Measurements from ENCODE around the gene LMAN2. TPM values are rescaled to one million over a fixed set of nuclear protein-coding genes. Genes with fewer than 3 reads are reported as not detected.
A peak's percentile ranks its signal among the peaks of the same experiment; 100 is the strongest.

LMAN2 gene
- total RNA-seq, 1 experiment from 2014 or later: 128 TPM

DNA sequence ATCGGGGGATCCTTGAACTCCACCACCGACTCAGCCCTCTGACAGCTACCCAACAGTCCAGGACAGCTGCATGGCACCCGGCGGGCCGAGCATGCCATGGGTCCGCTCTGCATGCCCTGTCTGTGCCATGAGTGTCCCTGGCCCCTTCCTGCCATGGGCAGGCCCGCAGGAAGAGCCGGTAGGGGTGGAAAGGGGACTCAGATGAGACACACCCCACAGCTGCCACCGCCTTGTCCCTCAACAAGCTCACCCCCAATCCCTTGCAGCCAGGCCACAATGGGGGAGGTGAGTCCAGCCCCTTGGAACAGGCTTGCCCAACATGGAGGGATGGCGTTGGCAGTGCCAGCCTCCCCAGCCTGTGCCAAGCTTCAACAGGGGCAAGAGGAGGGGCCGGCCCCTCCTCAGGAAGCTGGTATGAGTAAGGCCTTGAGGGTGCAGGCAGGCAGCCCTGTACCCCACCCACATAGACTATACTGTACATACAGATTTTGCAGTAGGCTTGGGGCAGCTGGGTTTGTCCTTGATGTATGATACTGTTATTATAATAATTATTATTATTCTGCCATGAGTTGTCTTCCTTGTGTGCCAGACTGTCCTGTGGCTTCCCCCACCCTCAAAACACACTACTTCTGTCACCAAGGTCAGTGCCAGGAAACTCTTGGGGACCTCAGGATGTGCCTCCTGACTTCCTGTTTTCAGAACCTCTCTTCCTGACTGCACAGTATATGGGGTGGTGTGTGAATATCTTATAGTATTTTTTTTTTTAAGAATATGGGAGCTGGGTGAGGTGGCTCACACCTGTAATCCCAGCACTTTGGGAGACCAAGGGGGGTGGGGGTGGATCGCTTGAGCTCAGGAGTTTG, 20.8 kb upstream of the LMAN2 start:
- no peaks in the 10 kb centered on the region for H3K27me3 ChIP-seq (ENCODE audit: insufficient read depth, low read length)
- H3K4me1 ChIP-seq (ENCODE audit: control insufficient read depth in 1 of 2, insufficient read depth in 2 of 2, low read length in 2 of 2): peaks cover 18 to 39% of the 10 kb centered on the region in 2 experiments
- intact Hi-C loops (cut with micrococcal nuclease): no loop called here
- H3K36me3 ChIP-seq (ENCODE audit: control insufficient read depth in 1 of 2, insufficient read depth in 2 of 2, low read length in 2 of 2): no peaks in the 10 kb centered on the region
- H2AFZ ChIP-seq (ENCODE audit: low read depth, low read length, poor library complexity, severe bottlenecking): no peak overlapping the region
- CTCF ChIA-PET: interaction anchor here (1.8 to 3.3 kb wide), 5 partner anchors 11 to 259 kb away, joined by 9 to 50 read pairs (median 14); no protein-coding TSS in a partner anchor
- H3K9me2 ChIP-seq (ENCODE audit: insufficient read depth): no peaks in the 10 kb centered on the region
- no peaks in the 10 kb centered on the region for H3K9me3 ChIP-seq (ENCODE audit: control insufficient read depth in 1 of 2, insufficient read depth in 1 of 2, low read depth in 1 of 2, low read length in 2 of 2)
- H3K4me2 ChIP-seq (ENCODE audit: low read length): peak overlapping the region; percentile 97
- ATAC-seq (no peak), DNase-seq (ENCODE audit: low read depth, low spot score) (no peak)
- H3K4me3 ChIP-seq (replicated peaks in 1 of 2; ENCODE audit: low read depth in 1 of 2, low read length in 2 of 2): peak overlapping the region in 1 of 2 experiments; percentile 74; a peak in 1 of 4 replicates
- no peaks in the 10 kb centered on the region for H4K20me1 ChIP-seq (ENCODE audit: insufficient read depth)
- RAD21 ChIA-PET (ENCODE audit: low non-redundant PET in 1 of 2, low total read pairs in 2 of 2, uncharacterized antibody in 2 of 2, unreplicated experiment in 2 of 2): interaction anchor here in 1 of 2 experiments (1.8 kb wide), 1 partner anchor 18 kb away, joined by 8 read pairs; no protein-coding TSS in a partner anchor
- no peak overlapping the region for H3K9ac ChIP-seq (ENCODE audit: low read length)
- POLR2A ChIA-PET: interaction anchor here (1.2 to 2.4 kb wide), 3 partner anchors 17 to 32 kb away, joined by 4 to 9 read pairs (median 6); partner anchors contain the start of gene LMAN2
- BruUV-seq (replicated peaks): no TSS peak
- H3K27ac ChIP-seq (ENCODE audit: low read depth, low read length): peak overlapping the region; percentile 70; the same call in 1 of the 2 replicates
- no peak for TF ChIP-seq POLR2A (IDR thresholded peaks at IDR 0.05; ENCODE audit: borderline replicate concordance, extremely low read depth, insufficient read depth, insufficient read length)
- TF ChIP-seq JUND (IDR thresholded peaks at IDR 0.05): no peak
- no peak for TF ChIP-seq SIN3A (IDR thresholded peaks at IDR 0.05; ENCODE audit: low read depth)
- no peak for TF ChIP-seq ZFX (IDR thresholded peaks at IDR 0.05)
- TF ChIP-seq, protein P1, sequence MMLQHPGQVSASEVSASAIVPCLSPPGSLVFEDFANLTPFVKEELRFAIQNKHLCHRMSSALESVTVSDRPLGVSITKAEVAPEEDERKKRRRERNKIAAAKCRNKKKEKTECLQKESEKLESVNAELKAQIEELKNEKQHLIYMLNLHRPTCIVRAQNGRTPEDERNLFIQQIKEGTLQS (IDR thresholded peaks at IDR 0.05): no peak
- TF ChIP-seq CEBPB (IDR thresholded peaks at IDR 0.05; ENCODE audit: low read depth): no peak
- no peak for TF ChIP-seq SRF (IDR thresholded peaks at IDR 0.05; ENCODE audit: low read depth)
- no peak for TF ChIP-seq CBX3 (IDR thresholded peaks at IDR 0.05; ENCODE audit: low read depth)
- no peaks in the 10 kb centered on the region for H3K79me2 ChIP-seq (ENCODE audit: insufficient read depth, low read length)
